A673 (cell line): Measurements from ENCODE around the gene TRAPPC10.

ENCODE experiments used
- EZH2 ChIP-seq: fragments of 200-600 bp; sonication (generic); IDR thresholded peaks from 2 replicates; pipeline ENCODE4 v1.6.1; 2017; ENCODE audit warnings: borderline replicate concordance, low read depth, mild to moderate bottlenecking, mixed read lengths, antibody characterized with exemption, low read length; ENCODE audit not compliant: poor library complexity, severe bottlenecking
- TF ChIP-seq, protein P1 (sequence below): fragments of 300-800, 200-600 bp; sonication (generic); conservative IDR thresholded peaks from 2 replicates; pipeline ENCODE4 v1.5.1; 2017; ENCODE audit warnings: low read depth, mild to moderate bottlenecking, antibody characterized with exemption, low read length, moderate library complexity, mixed read lengths

DNA sequence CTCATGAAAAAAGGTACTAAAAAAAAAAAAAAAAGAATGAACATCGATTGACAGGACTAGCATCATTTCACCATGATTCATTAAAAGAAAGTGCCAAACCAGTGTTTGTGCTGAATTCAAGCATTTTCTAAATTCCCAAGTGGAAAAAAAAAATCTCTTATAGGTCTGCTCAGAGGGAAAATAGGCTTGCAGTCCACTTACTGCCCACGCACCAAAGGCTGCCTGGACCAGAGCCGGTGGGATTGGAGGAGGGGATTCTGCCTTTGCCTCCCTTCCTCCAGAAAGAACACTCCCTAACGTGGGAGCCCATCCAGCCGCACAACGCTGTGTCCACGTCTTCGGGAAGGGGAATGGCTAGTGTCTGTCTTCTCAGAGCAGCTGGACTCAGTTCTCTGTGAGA is 5.5 kb upstream of the TRAPPC10 start:
- TF ChIP-seq, protein P1, sequence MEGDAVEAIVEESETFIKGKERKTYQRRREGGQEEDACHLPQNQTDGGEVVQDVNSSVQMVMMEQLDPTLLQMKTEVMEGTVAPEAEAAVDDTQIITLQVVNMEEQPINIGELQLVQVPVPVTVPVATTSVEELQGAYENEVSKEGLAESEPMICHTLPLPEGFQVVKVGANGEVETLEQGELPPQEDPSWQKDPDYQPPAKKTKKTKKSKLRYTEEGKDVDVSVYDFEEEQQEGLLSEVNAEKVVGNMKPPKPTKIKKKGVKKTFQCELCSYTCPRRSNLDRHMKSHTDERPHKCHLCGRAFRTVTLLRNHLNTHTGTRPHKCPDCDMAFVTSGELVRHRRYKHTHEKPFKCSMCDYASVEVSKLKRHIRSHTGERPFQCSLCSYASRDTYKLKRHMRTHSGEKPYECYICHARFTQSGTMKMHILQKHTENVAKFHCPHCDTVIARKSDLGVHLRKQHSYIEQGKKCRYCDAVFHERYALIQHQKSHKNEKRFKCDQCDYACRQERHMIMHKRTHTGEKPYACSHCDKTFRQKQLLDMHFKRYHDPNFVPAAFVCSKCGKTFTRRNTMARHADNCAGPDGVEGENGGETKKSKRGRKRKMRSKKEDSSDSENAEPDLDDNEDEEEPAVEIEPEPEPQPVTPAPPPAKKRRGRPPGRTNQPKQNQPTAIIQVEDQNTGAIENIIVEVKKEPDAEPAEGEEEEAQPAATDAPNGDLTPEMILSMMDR: no peak
- TF ChIP-seq EZH2: no peak
